Activated CD4-positive, alpha-beta T cell treated with anti-CD3 and anti-CD28 coated beads for 48 hours (primary cell): ENCODE results near the gene SETD3.

Source experiments
- DNase-seq: peaks from one replicate; pipeline ENCODE4 v3.0.0-alpha.2; 2020

The SETD3 gene

DNA sequence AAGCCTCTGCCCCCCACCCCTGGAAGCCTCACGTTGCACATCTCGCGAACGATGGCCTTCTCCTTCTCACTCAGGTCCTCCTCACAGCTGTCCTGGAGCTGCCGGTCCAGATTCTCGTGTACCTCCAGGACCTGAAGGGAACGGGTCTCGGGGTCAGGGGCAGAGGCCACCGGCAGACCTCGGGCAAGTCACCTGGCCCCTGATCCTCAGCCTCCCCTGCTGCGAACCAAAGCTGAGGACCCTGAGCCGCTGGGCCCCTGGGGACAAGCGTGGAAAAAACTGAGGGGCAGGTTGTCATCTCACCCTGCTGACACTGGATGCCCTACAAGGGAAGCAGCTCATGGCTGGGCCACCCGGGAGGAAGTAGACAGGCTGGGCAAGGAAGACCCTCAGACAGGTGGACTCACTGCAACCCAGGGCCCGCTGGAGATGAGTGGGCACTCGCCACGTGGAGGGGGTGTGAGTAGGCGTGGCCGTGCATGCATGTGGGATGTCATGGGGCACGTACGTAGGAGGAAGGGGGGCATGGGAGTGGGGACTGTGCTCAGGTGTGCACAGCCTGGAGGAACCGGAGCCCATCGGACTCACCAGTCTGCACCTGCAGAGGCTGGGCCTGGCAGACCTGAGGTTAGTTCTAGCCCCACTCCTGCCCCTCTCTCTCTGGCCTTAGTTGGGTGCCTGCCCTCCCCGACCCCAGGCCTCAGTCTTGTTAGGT, 35.7 kb upstream of the SETD3 start:
- DNase-seq, result no peak

DNA sequence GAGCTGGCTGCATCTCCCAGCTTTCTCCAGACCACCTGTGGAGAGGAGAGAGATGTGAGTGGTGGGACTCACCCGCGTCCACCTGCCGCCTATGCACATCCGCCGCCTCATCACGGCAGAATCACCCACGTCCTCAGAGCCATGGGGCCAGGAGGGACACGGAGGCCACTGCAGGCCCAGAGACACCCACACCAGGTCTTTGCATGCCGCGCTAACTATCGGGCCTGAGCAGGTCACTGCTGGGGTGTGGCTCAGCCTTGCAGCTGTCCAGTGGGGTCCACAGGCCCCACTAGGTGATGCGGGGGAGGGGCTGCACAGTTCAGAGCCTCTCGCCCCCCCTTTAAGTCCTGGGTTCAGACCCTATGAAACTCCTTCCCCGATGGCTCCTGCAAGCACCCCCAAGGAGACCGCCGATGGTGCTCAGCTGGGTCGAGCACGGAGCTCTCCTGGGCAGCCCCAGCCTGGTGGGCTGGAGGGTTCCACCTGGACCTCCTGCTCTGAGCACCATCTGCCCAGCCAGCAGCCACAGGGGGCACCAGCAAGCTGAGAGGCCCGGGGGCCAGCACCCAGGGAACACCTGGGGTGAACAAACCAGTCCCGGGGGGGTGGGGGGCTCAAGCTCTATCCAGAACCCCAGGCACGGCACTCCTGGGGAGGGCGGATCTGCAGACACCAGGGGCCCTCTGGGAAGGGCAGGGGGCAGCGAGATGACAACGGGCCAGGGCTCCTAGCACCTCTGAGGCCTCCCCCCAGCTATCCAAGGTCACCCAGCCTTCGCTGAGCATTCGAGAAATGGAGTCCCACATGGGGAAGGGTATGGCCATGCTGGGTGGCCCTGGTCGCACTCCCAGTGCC, 34.9 kb upstream of the SETD3 start:
- no peak for DNase-seq

DNA sequence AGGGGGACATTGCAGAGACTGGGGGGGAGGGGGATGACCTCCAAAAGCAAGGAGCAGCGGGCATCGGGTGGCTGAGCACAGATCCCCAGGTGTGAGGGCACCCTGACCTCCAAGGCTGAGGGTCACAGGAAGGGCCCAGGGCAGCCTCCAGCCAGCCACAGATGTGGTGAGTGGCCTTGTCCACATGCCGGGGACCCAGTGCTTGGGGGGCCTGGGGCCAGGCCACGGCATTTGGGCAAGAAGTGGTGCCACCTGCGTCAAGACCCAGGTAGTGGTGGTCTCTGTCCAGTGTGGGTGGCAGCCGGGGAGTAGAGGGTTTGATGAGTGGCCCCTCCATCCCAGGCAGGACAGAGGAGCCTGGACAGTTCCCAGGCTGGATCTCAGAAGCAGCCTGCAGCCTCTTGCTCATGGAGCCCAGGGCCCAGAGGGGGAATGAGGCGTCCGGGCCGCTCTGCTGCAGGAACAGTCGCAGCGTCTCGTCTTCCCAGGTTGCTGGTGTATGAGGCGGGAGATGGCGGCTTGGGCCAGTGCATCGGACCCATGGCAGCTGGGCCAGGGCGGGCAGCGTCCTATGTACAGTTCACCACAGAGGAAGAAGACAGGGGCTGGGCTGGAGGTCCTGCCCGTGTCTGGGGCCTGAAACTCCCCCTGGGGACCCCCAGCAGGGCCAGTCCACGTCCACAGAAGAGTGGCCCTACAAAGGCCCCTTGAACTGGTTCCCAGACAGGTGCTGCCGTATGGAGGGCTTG, 34.1 kb upstream of the SETD3 start:
- DNase-seq, result no peak

- DNase-seq, result no peak
Observed at GRCh38 chr14:99513946-99514551, 33.4 kb upstream of the SETD3 start.

DNA sequence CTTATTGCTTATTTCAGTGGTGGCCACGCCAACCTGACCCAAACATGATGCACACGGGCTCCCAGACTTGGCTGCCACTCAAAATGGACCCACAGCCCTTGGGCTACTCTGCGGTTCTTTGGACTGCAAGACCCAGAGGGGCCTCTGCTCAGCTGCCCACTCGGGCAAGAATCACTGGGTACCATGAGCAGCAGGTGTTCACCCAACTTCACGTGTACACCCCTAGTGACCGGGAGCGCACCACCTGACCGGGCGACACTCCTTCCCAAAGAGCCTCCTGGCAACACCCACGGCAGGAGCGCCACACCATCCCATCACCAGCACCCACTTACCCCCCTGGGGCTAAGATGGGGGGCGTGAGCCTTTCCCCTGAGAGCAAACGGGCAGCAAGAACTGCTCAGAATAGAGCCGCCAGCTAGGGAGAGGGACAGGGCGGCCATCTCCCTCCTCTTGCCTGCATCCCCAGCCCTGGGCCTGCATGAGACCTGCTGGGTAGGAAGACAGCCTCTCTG, 32.6 kb upstream of the SETD3 start:
- no peak for DNase-seq

GRCh38 chr14:99512571-99513182, 32.0 kb upstream of the SETD3 start:
- no peak for DNase-seq

- DNase-seq, result no peak
Observed at GRCh38 chr14:99512110-99512449, 31.4 kb upstream of the SETD3 start.

DNA sequence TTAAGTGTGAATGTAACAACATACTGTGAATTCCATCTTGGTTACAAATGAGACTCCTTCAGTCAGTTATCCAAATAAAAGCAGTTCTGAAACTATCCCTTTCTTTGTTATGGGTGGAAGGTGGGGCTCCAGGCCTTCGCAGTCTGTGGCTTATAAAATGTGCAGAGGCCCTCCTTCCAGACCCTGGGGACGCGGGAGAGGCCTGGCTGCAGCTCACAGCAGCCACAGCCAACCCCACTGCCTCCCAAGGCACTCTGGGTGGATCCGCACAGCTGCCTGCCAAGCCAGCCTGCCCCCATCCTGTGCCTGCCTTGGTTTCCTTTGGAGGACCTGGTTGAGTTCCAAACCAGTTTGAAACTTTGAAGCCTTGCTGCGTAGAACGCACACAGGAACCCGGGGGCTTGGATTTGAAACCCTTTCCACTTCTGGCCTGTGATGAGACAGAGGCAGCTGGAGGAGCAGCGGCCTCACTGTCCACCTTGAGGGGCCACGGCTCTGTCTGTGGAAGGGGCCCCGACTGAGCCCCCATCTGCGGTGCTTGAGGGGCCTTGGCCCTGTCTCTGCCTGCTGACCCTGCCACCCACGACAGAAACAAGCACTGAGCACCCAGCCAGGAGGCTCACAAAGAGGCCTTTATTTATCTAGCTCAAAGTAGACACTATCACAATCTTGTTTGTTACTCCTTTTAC, 30.9 kb upstream of the SETD3 start:
- DNase-seq, result no peak

GRCh38 chr14:99510556-99511139, 30.0 kb upstream of the SETD3 start:
- DNase-seq, result no peak

GRCh38 chr14:99509871-99510555, 29.4 kb upstream of the SETD3 start:
- no peak for DNase-seq

- no peak for DNase-seq
Observed at GRCh38 chr14:99508896-99509629, 28.4 kb upstream of the SETD3 start.

- no peak for DNase-seq
Observed at GRCh38 chr14:99507860-99508640, 27.4 kb upstream of the SETD3 start.

GRCh38 chr14:99506276-99506675, 25.6 kb upstream of the SETD3 start:
- DNase-seq, result no peak

- no peak for DNase-seq
Observed at GRCh38 chr14:99505089-99505488, 24.4 kb upstream of the SETD3 start.

- DNase-seq, result no peak
Observed at GRCh38 chr14:99503848-99504453, 23.3 kb upstream of the SETD3 start.

- no peak for DNase-seq
Observed at GRCh38 chr14:99502989-99503421, 22.3 kb upstream of the SETD3 start.

- DNase-seq, result no peak
Observed at GRCh38 chr14:99497894-99498293, 17.2 kb upstream of the SETD3 start.

DNA sequence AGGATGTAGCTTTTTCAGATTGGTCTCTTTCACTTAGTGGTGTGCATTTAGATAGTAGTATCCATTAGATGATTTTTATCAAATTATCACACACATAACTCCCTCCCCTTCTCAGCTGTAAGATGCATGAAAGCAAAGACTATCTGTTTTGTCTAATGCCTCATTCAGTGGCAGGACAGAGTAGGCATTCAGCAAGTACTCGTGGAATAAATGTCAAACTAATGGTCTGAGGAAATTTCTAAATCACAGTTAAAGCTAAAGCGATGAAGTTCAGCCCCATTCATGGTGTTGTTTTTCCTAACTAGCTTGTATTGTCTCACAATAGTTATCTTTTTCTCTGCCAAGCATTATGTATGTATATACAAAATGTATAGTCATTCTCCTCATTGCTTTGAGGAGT, 16.7 kb upstream of the SETD3 start:
- DNase-seq, result no peak

DNA sequence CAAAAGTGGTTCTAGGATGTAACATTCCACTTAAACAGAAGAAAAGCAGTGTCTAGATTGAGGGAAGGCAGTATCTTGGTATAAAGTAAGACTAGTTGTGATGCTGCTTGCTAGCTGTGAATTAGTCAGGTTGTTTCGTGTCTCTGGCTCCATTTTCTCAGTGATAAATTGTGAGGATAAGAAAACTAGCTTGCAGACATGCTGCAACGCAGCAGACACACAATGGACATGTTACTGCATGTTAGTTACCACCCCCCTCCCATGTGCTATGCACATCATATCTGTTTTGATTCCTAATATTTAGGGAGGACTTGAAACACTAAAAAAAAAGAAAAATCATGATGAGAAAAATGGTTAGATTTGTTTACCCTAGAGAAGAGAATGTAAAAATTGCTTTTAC, 3.4 kb upstream of the SETD3 start:
- DNase-seq, result no peak
